ENCODE data around the gene RNASET2.

- TF ChIP-seq CTCF (IDR thresholded peaks at IDR 0.05) (no peak), POLR2A (IDR thresholded peaks at IDR 0.05) (no peak)
Measured at GRCh38 chr6:166922937-166923336, 33.4 kb downstream of the RNASET2 start.
